CD14-positive monocyte (primary cell): ENCODE data around the gene CDK5RAP3. TPM values are rescaled to one million over a fixed set of nuclear protein-coding genes. Genes with fewer than 3 reads are reported as not detected.
A peak's percentile ranks its signal among the peaks of the same experiment; 100 is the strongest.

Experiments
- DNase-seq, 3 donors: peaks; one replicate each; pipeline ENCODE4 v3.0.0-alpha.2; 2011 to 2022
- H2AFZ ChIP-seq: 2 replicates; pipeline ENCODE4 v1.6.0; 2012; ENCODE audit warnings: mild to moderate bottlenecking, low read depth, low read length, inconsistent platforms; ENCODE audit not compliant: insufficient read depth, poor library complexity, severe bottlenecking
- H3K27ac ChIP-seq, 2 donors: 1 replicate in 1 of 2; 2 replicates in 1 of 2; pipeline ENCODE4 v1.5.1; 2012 to 2013; ENCODE audit warnings: low read length in 2 of 2, control low read depth in 1 of 2, inconsistent platforms in 1 of 2, low read depth in 1 of 2, mild to moderate bottlenecking in 1 of 2
- H3K27me3 ChIP-seq, 2 donors: one replicate each; pipeline versions ENCODE4 v1.6.0 to v1.6.1; 2011 to 2013; ENCODE audit warnings: low read length in 2 of 2; ENCODE audit not compliant: control insufficient read depth in 2 of 2, insufficient read depth in 2 of 2
- H3K36me3 ChIP-seq, 2 donors: replicated peaks in 1 of 2; 1 replicate in 1 of 2; 2 replicates in 1 of 2; pipeline versions ENCODE4 v1.5.1 to v1.6.1; 2012 to 2013; ENCODE audit warnings: low read length in 2 of 2, control low read depth in 1 of 2, inconsistent platforms in 1 of 2, mild to moderate bottlenecking in 1 of 2; ENCODE audit not compliant: insufficient read depth in 2 of 2, control insufficient read depth in 1 of 2
- H3K4me1 ChIP-seq, 2 donors: 1 replicate in 1 of 2; 2 replicates in 1 of 2; pipeline versions ENCODE4 v1.5.1 to v1.6.1; 2012 to 2013; ENCODE audit warnings: low read length in 2 of 2, control low read depth in 1 of 2, inconsistent platforms in 1 of 2, mild to moderate bottlenecking in 1 of 2, moderate library complexity in 1 of 2; ENCODE audit not compliant: insufficient read depth in 2 of 2, control insufficient read depth in 1 of 2
- H3K4me2 ChIP-seq: replicated peaks from 2 replicates; pipeline ENCODE3; 2012; ENCODE audit warnings: low read length, moderate library complexity, mild to moderate bottlenecking; ENCODE audit not compliant: poor library complexity, severe bottlenecking; ENCODE audit errors: extremely low read depth
- H3K4me3 ChIP-seq, 3 experiments: fragments of 200-600 bp in 1 of 3; sonication (generic) in 1 of 3; replicated peaks in 1 of 3; 1 replicate in 2 of 3; 2 replicates in 1 of 3; pipeline ENCODE4 v1.5.1; 2011 to 2013; ENCODE audit warnings: low read length in 3 of 3, mild to moderate bottlenecking in 3 of 3, control low read depth in 2 of 3, low read depth in 2 of 3, inconsistent platforms in 1 of 3, moderate library complexity in 1 of 3
- H3K79me2 ChIP-seq: 2 replicates; pipeline ENCODE4 v1.6.0; 2012; ENCODE audit warnings: mild to moderate bottlenecking, control low read depth, inconsistent platforms, low read length, moderate library complexity; ENCODE audit not compliant: insufficient read depth
- H3K9ac ChIP-seq: 2 replicates; pipeline ENCODE4 v1.6.0; 2017; ENCODE audit warnings: low read length, mild to moderate bottlenecking; ENCODE audit not compliant: insufficient read depth, poor library complexity, severe bottlenecking
- H3K9me3 ChIP-seq, 2 donors: replicated peaks in 1 of 2; 1 replicate in 1 of 2; 2 replicates in 1 of 2; pipeline versions ENCODE4 v1.5.1 to v1.6.1; 2012 to 2013; ENCODE audit warnings: low read length in 2 of 2, control low read depth in 1 of 2; ENCODE audit not compliant: control insufficient read depth in 1 of 2, insufficient read depth in 1 of 2
- H4K20me1 ChIP-seq: 2 replicates; pipeline ENCODE4 v1.6.0; 2012; ENCODE audit warnings: mild to moderate bottlenecking, low read length, control low read depth, moderate library complexity; ENCODE audit not compliant: insufficient read depth
- H3K27ac Mint-ChIP-seq, 7 donors: one replicate each; pipeline ENCODE4 v1.8.0; 2020; ENCODE audit warnings: mild to moderate bottlenecking in 7 of 7, mixed read lengths in 7 of 7, moderate library complexity in 6 of 7, inconsistent platforms in 2 of 7
- H3K27me3 Mint-ChIP-seq, 3 donors: one replicate each; pipeline ENCODE4 v1.8.0; 2021 to 2022; ENCODE audit warnings: low read depth in 3 of 3, mild to moderate bottlenecking in 3 of 3, mixed read lengths in 3 of 3, moderate library complexity in 3 of 3, inconsistent platforms in 1 of 3
- H3K36me3 Mint-ChIP-seq, 2 donors: one replicate each; pipeline ENCODE4 v1.8.0; 2020; ENCODE audit warnings: mixed read lengths in 2 of 2, inconsistent platforms in 1 of 2, mild to moderate bottlenecking in 1 of 2
- H3K4me1 Mint-ChIP-seq: one replicate; pipeline ENCODE4 v1.8.0; 2020; ENCODE audit warnings: mild to moderate bottlenecking, mixed read lengths
- H3K4me3 Mint-ChIP-seq, 2 donors: one replicate each; pipeline ENCODE4 v1.8.0; 2020; ENCODE audit warnings: mild to moderate bottlenecking in 2 of 2, mixed read lengths in 2 of 2, moderate library complexity in 1 of 2
- H3K9me3 Mint-ChIP-seq, 7 donors: one replicate each; pipeline ENCODE4 v1.8.0; 2020 to 2022; ENCODE audit warnings: mixed read lengths in 7 of 7, mild to moderate bottlenecking in 6 of 7, moderate library complexity in 6 of 7, inconsistent platforms in 2 of 7
- WGBS: methylation state at CpG from one replicate; pipeline ENCODE4 v1.1.5; 2013; ENCODE audit warnings: missing lambda C conversion rate; ENCODE audit not compliant: insufficient coverage; 5-methylcytosine and 5-hydroxymethylcytosine counted together
- intact Hi-C, 2 donors: fragments of 100-400 bp; cut with micrococcal nuclease; formaldehyde crosslinking; loops; one replicate each; pipeline versions ENCODE4 v1.15.0 to v1.15.1; 2023
- polyA plus RNA-seq, 3 donors: library from polyadenylated mRNA; depleted of rRNA in 1 of 3; unstranded in 2 of 3; stranded (reverse) in 1 of 3; fragments of 300-500 nt in 2 of 3; fragments of >200 nt in 1 of 3; fragmentation: Illumina TruSeq in 2 of 3; gene quantifications; 1 replicate in 2 of 3; 2 replicates in 1 of 3; pipeline ENCODE4 v1.2.3, GENCODE V29; 2012 to 2021
- TF ChIP-seq, protein P1 (sequence below): fragments of 200-600 bp; IDR thresholded peaks from one replicate; pipeline ENCODE4 v1.8.0; 2022; ENCODE audit warnings: antibody characterized with exemption, mild to moderate bottlenecking

The CDK5RAP3 gene
- polyA plus RNA-seq, 3 donors = 86.1 to 782 (median 94.4) TPM

DNA sequence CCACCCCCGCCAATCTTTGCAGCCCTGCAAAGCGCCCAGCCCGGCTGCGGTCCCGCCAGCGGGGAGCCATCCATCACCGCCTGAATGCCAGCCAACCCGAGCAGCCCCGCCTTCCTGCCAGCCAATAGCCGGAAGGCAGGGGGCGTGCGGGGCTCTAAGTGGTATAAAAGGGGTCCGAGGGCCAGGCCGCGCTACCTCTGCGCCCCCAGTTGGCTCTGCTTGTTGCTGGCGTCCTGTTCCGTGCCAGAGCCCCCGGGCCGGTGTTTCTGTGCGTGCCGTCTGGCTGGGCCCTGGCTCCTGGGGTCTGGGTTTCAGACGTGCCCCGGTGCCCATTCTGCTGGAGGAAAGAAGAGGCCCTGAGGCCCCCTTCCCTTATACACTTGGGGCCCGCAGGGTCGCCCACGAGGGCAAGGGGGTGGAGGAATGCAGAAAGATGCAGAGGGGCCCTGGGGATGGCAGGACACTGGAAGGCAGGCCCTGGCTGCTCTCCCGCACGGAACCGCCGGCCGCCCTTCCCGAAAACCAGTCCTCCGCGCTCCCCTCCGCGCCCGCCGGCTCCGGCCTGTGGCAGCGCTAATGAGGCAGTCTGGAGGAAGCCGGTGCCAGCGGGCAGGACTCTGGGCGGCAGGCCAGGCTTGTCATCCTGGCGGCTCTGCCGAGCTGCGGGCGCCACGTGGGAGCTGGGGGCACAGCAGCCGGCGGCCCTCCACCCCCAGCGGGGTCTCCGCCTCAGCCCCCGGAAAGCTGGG is 52.7 kb downstream of the CDK5RAP3 start:
- Histone ChIP-seq H3K9ac (peak overlapping the region; percentile 61), H3K4me3 (peak overlapping the region; percentile 48 to 78 (median 50))

More for the DNA sequence above, 52.7 kb downstream of the CDK5RAP3 start:
- peak; percentile 59 to 73 (median 71) for DNase-seq
- Mint-ChIP-seq H3K27ac (peak overlapping the region in 6 of 7 donors; percentile 57 to 91 (median 75)), H3K9me3 (peaks cover 0 to 2% (median 0%) of the 10 kb centered on the region in 7 donors), H3K4me1 (peaks cover 59% of the 10 kb centered on the region), H3K36me3 (peaks cover 1 to 2% of the 10 kb centered on the region in 2 donors), H3K4me3 (peak overlapping the region; percentile 87), H3K27me3 (peaks cover 3 to 10% (median 4%) of the 10 kb centered on the region in 3 donors)
- Histone ChIP-seq H3K4me2 (peak overlapping the region; percentile 84), H3K27me3 (no peaks in the 10 kb centered on the region), H4K20me1 (no peaks in the 10 kb centered on the region), H3K27ac (peak overlapping the region; percentile 57 to 70), H3K9me3 (no peaks in the 10 kb centered on the region), H2AFZ (peak overlapping the region; percentile 85), H3K79me2 (no peaks in the 10 kb centered on the region), H3K36me3 (no peaks in the 10 kb centered on the region), H3K4me1 (peaks cover 54 to 68% of the 10 kb centered on the region in 2 donors)
- WGBS = under 1% methylated on average over 48 of the region's 54 CpGs
- intact Hi-C loops = loop anchor here (2.0 to 10.0 kb wide), 5 partner anchors 25 to 431 kb away; partner anchors contain the start of gene NFE2L1 (in 1 of the 2)
- TF ChIP-seq, protein P1, sequence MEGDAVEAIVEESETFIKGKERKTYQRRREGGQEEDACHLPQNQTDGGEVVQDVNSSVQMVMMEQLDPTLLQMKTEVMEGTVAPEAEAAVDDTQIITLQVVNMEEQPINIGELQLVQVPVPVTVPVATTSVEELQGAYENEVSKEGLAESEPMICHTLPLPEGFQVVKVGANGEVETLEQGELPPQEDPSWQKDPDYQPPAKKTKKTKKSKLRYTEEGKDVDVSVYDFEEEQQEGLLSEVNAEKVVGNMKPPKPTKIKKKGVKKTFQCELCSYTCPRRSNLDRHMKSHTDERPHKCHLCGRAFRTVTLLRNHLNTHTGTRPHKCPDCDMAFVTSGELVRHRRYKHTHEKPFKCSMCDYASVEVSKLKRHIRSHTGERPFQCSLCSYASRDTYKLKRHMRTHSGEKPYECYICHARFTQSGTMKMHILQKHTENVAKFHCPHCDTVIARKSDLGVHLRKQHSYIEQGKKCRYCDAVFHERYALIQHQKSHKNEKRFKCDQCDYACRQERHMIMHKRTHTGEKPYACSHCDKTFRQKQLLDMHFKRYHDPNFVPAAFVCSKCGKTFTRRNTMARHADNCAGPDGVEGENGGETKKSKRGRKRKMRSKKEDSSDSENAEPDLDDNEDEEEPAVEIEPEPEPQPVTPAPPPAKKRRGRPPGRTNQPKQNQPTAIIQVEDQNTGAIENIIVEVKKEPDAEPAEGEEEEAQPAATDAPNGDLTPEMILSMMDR = peak; percentile 43
